Stimulated activated CD8-positive, alpha-beta memory T cell treated with anti-CD3 and anti-CD28 coated beads, Interleukin-4, amount 100 ng/mL, for 1 hour (primary cell): ENCODE results near the gene COX19.

Experiments used
- DNase-seq, 2 donors: peaks; one replicate each; pipeline ENCODE4 v3.0.0-alpha.2; 2020; ENCODE audit warnings: low read depth in 2 of 2, low spot score in 1 of 2

Gene COX19

GRCh38 chr7:979151-979550 lies 3.8 kb upstream of the COX19 start:
- no peak for DNase-seq

GRCh38 chr7:978416-979091 lies 3.2 kb upstream of the COX19 start:
- no peak for DNase-seq

- no peak for DNase-seq
Observed at GRCh38 chr7:978049-978346, 2.6 kb upstream of the COX19 start.

GRCh38 chr7:977326-978048 lies 2.1 kb upstream of the COX19 start:
- DNase-seq, result no peak

GRCh38 chr7:976901-977325 lies 1.6 kb upstream of the COX19 start:
- DNase-seq, result no peak

- DNase-seq, result no peak
Observed at GRCh38 chr7:975702-976473, 539 bp upstream of the COX19 start.

GRCh38 chr7:974172-974571 lies 1.2 kb downstream of the COX19 start:
- DNase-seq, result no peak

GRCh38 chr7:973312-973711 lies 2.0 kb downstream of the COX19 start:
- no peak for DNase-seq

- no peak for DNase-seq
Observed at GRCh38 chr7:972676-973309, 2.6 kb downstream of the COX19 start.

- no peak for DNase-seq
Observed at GRCh38 chr7:972110-972509, 3.2 kb downstream of the COX19 start.

- DNase-seq, result no peak
Observed at GRCh38 chr7:970744-971143, 4.6 kb downstream of the COX19 start.

GRCh38 chr7:969403-969802 lies 5.9 kb downstream of the COX19 start:
- DNase-seq, result no peak

- no peak for DNase-seq
Observed at GRCh38 chr7:968205-969105, 6.9 kb downstream of the COX19 start.

- no peak for DNase-seq
Observed at GRCh38 chr7:967361-968082, 7.8 kb downstream of the COX19 start.

GRCh38 chr7:966291-967069 lies 8.9 kb downstream of the COX19 start:
- DNase-seq, result no peak

- no peak for DNase-seq
Observed at GRCh38 chr7:964401-965231, 10.7 kb downstream of the COX19 start.

GRCh38 chr7:963236-964078 lies 11.9 kb downstream of the COX19 start:
- DNase-seq, result no peak
